Loucy (cell line): ENCODE measurements around the gene ADAMTS20.

Source experiments
- H2AFZ ChIP-seq: fragments of 200-600 bp; sonication (generic); 2 replicates; pipeline ENCODE4 v1.6.0; 2016; ENCODE audit warnings: antibody characterized with exemption, mild to moderate bottlenecking, low read length, moderate library complexity
- H3F3A ChIP-seq: fragments of 200-600 bp; 2 replicates; pipeline ENCODE4 v1.6.0; 2016; ENCODE audit warnings: antibody characterized with exemption, low read depth, mild to moderate bottlenecking
- H3K27me3 ChIP-seq: fragments of 200-600 bp; sonication (generic); 2 replicates; pipeline ENCODE4 v1.6.1; 2014; ENCODE audit warnings: low read length, mild to moderate bottlenecking; ENCODE audit not compliant: insufficient read depth, poor library complexity, severe bottlenecking
- H3K36me3 ChIP-seq: fragments of 200-600 bp; sonication (generic); 2 replicates; pipeline ENCODE4 v1.6.1; 2016; ENCODE audit warnings: low read length; ENCODE audit not compliant: insufficient read depth
- H3K4me1 ChIP-seq: fragments of 200-600 bp; sonication (generic); 2 replicates; pipeline ENCODE4 v1.5.1; 2014; ENCODE audit warnings: low read length, mild to moderate bottlenecking; ENCODE audit not compliant: insufficient read depth, poor library complexity, severe bottlenecking
- H3K4me2 ChIP-seq: fragments of 200-600 bp; sonication (generic); 2 replicates; pipeline ENCODE4 v1.6.0; 2014; ENCODE audit warnings: antibody characterized with exemption, low read length, low read depth, mild to moderate bottlenecking; ENCODE audit not compliant: poor library complexity, severe bottlenecking
- H3K4me3 ChIP-seq: fragments of 200-600 bp; sonication (generic); 2 replicates; pipeline ENCODE4 v1.5.1; 2014; ENCODE audit warnings: low read length, mild to moderate bottlenecking, mixed read lengths; ENCODE audit not compliant: poor library complexity, severe bottlenecking
- H3K79me2 ChIP-seq: fragments of 200-600 bp; sonication (generic); 2 replicates; pipeline ENCODE4 v1.6.1; 2014; ENCODE audit warnings: low read length; ENCODE audit not compliant: insufficient read depth
- H3K9ac ChIP-seq: fragments of 200-600 bp; sonication (generic); 2 replicates; pipeline ENCODE4 v1.6.0; 2014; ENCODE audit warnings: mild to moderate bottlenecking, low read depth, low read length, moderate library complexity; ENCODE audit not compliant: poor library complexity, severe bottlenecking
- H3K9me2 ChIP-seq: fragments of 200-600 bp; sonication (generic); replicated peaks from 2 replicates; pipeline ENCODE4 v1.6.1; 2016; ENCODE audit warnings: low read depth, low read length, mixed read lengths
- H3K9me3 ChIP-seq: fragments of 200-600 bp; sonication (generic); 2 replicates; pipeline ENCODE4 v1.6.1; 2014; ENCODE audit warnings: mild to moderate bottlenecking, antibody characterized with exemption, low read length, low read depth; ENCODE audit not compliant: insufficient read depth
- H4K20me1 ChIP-seq: fragments of 200-600 bp; sonication (generic); 2 replicates; pipeline ENCODE4 v1.6.0; 2014; ENCODE audit warnings: antibody characterized with exemption, low read length, mild to moderate bottlenecking; ENCODE audit not compliant: insufficient read depth, poor library complexity, severe bottlenecking
- CTCF ChIP-seq: fragments of 200-600 bp; sonication (generic); conservative IDR thresholded peaks from 2 replicates; pipeline ENCODE4 v1.5.1; 2014; ENCODE audit warnings: mild to moderate bottlenecking, antibody characterized with exemption, low read length
- EZH2phosphoT487 ChIP-seq: fragments of 200-600 bp; IDR thresholded peaks from 2 replicates; pipeline ENCODE4 v1.6.1; 2018; ENCODE audit warnings: antibody characterized with exemption, mild to moderate bottlenecking, moderate library complexity, borderline replicate concordance

The ADAMTS20 gene

GRCh38 chr12:43551971-43552559 is at the start of gene ADAMTS20:
Gene ADAMTS20, minus strand, starts transcription at chr12:43552203. Its CDS starts 282 bp downstream, at chr12:43551921.
- H4K20me1 ChIP-seq, result no peaks in the 10 kb centered on the region
- H3K4me1 ChIP-seq, result no peaks in the 10 kb centered on the region
- no peak within 1 kb of the TSS for H3K4me3 ChIP-seq
- H3K9me3 ChIP-seq, result peaks cover 11% of the 10 kb centered on the region; the same call in 1 of the 2 replicates
- no peaks in the 10 kb centered on the region for H3F3A ChIP-seq
- no peak within 1 kb of the TSS for H3K4me2 ChIP-seq
- no peaks in the 10 kb centered on the region for H3K36me3 ChIP-seq
- TF ChIP-seq EZH2phosphoT487, result no peak
- no peak for TF ChIP-seq CTCF
- H3K27me3 ChIP-seq, result no peaks in the 10 kb centered on the region
- H3K9ac ChIP-seq, result no peak within 1 kb of the TSS
- H3K9me2 ChIP-seq, result no peaks in the 10 kb centered on the region
- H3K79me2 ChIP-seq, result no peaks in the 10 kb centered on the region
- no peak within 1 kb of the TSS for H2AFZ ChIP-seq

GRCh38 chr12:43599708-43600107 is 47.7 kb upstream of the ADAMTS20 start:
- Histone ChIP-seq H3K4me1 (no peaks in the 10 kb centered on the region), H3K27me3 (no peaks in the 10 kb centered on the region), H3K79me2 (no peaks in the 10 kb centered on the region), H3K9ac (no peak overlapping the region), H3K9me2 (no peaks in the 10 kb centered on the region), H3K9me3 (no peaks in the 10 kb centered on the region), H3K4me3 (no peak overlapping the region), H2AFZ (no peak overlapping the region), H3K36me3 (no peaks in the 10 kb centered on the region), H3F3A (no peaks in the 10 kb centered on the region), H3K4me2 (no peak overlapping the region), H4K20me1 (no peaks in the 10 kb centered on the region)
- TF ChIP-seq EZH2phosphoT487, result no peak
- no peak for TF ChIP-seq CTCF

GRCh38 chr12:43599066-43599465 is 47.1 kb upstream of the ADAMTS20 start:
- no peaks in the 10 kb centered on the region for H3K4me1 ChIP-seq
- H3F3A ChIP-seq, result no peaks in the 10 kb centered on the region
- H2AFZ ChIP-seq, result no peak overlapping the region
- H3K4me3 ChIP-seq, result no peak overlapping the region
- H3K9me2 ChIP-seq, result no peaks in the 10 kb centered on the region
- H3K9ac ChIP-seq, result no peak overlapping the region
- no peaks in the 10 kb centered on the region for H3K36me3 ChIP-seq
- H3K9me3 ChIP-seq, result no peaks in the 10 kb centered on the region
- H3K4me2 ChIP-seq, result no peak overlapping the region
- H3K79me2 ChIP-seq, result no peaks in the 10 kb centered on the region
- H3K27me3 ChIP-seq, result no peaks in the 10 kb centered on the region
- TF ChIP-seq EZH2phosphoT487, result no peak
- H4K20me1 ChIP-seq, result no peaks in the 10 kb centered on the region

- H3K9ac ChIP-seq, result no peak overlapping the region
- no peaks in the 10 kb centered on the region for H3K9me2 ChIP-seq
- no peaks in the 10 kb centered on the region for H3F3A ChIP-seq
- no peak for TF ChIP-seq EZH2phosphoT487
- no peaks in the 10 kb centered on the region for H4K20me1 ChIP-seq
- H3K4me1 ChIP-seq, result no peaks in the 10 kb centered on the region
- H3K27me3 ChIP-seq, result no peaks in the 10 kb centered on the region
- H2AFZ ChIP-seq, result no peak overlapping the region
- no peak overlapping the region for H3K4me2 ChIP-seq
- no peaks in the 10 kb centered on the region for H3K79me2 ChIP-seq
- H3K9me3 ChIP-seq, result no peaks in the 10 kb centered on the region
- no peaks in the 10 kb centered on the region for H3K36me3 ChIP-seq
- no peak overlapping the region for H3K4me3 ChIP-seq
Observed at GRCh38 chr12:43590307-43590706, 38.3 kb upstream of the ADAMTS20 start.
